GM21360 (cell line): ENCODE results near the gene GLTP.

Experiments
- ATAC-seq: cut with Tn5 transposase; IDR thresholded peaks from one replicate; pipeline ENCODE4 v1.9.1; 2021; ENCODE audit warnings: mild to moderate bottlenecking, moderate library complexity; ENCODE audit not compliant: unreplicated experiment

Gene GLTP

DNA sequence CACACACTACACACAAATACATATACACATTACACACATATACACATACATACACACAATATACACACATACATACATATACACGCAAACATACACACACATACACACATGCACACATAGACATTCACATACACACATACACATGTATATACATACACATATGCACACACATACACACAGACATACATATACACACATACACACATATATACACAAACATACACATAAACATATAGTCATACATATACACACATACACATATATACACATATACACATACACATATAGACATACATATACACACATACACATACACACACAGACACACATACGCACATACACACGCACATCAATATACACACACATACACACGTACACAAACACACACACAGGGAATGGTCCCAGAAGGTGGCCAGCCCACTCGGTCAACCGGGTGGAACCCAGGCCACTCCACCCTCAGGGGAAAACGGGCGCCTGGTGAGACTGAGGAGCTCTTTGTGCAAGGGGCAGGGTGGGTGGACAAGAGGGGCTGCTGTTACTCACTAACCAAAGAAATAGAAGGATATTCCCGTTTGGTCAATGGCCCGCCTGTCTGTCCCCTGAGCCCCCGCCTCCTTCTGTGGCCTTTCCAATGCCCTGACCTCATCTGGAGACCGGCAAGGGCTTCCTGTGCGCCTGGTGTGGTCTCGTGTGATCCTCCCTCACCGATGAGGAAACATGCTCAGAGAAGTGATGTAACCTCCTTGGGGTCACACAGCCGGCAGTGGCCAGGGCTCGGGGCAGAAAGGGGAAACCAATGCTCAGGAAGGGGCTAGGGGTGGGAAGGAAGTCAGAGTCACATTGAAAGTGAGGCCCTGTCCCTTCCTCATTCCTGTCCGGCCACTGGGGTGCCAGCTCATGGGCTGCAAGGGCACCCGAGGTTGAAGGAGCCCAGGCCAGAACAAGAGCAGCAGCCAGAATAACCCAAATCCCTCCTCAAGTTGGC lies 52.5 kb downstream of the GLTP start:
- no peak for ATAC-seq

- no peak for ATAC-seq
Measured at GRCh38 chr12:109827080-109827479, 53.3 kb downstream of the GLTP start.

GRCh38 chr12:109824731-109825130 lies 55.6 kb downstream of the GLTP start:
- no peak for ATAC-seq

DNA sequence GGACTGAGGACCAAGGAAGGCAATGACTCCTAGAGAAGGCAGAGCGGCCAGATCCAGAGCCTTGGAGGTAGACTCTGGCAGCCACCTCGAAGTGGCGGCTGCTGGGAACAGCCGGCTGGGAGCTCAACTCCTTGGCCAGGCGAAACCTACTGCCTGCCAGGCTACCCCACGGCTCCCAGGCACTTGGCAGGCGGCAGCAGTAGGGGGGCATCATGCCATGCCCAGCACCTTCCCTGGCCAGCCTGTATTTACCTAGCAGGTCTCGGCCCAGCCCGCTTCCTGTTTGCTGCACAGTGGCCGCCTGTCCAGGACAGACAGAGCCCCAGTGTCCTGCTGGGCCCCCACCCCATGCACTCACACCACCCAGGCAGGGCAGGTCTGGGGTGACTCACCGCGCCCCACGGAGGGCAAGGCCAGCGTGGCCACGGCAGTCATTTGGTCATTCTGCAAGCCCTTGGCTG lies 57.4 kb downstream of the GLTP start:
- no peak for ATAC-seq

DNA sequence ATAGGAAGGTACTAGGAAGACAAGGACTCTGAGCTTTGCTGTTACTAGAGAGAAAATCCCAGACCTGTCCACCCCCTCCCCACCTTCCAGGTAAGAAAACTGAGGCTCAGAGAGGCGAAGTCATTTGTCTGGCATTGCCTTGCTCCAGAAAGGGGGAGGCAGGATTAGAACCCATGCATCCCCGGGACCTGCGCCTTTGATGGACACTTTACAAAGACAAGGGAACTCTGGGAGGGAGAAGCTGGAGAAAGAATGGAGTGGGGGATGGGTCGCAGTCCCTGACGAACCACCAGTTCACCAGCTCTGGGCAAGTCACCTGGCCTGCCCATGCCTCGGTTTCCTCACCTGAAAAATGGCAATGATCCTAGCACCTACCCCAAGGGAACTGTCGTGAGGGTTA lies 57.9 kb downstream of the GLTP start:
- no peak for ATAC-seq

DNA sequence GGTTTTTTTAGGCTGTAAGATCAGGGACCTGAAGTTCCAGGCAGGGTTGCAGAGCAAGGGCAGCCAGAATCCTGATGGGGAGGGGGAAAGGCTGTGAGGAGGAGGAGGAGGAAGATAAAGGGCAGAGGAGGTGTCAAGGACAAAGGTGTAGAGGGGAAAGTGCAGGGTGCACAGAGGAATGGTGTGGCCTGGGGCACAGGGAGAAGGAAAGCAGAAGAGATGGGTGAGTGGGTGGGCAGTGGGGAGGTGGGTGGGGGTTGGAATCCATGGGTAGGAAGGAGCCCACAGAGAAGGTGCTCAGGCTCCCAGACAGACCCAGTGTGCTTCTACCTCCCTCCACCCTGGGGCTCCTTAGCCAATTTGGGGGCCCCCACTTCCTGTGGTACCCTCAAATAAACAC lies 58.4 kb downstream of the GLTP start:
- no peak for ATAC-seq

- no peak for ATAC-seq
Measured at GRCh38 chr12:109820816-109821381, 59.4 kb downstream of the GLTP start.

DNA sequence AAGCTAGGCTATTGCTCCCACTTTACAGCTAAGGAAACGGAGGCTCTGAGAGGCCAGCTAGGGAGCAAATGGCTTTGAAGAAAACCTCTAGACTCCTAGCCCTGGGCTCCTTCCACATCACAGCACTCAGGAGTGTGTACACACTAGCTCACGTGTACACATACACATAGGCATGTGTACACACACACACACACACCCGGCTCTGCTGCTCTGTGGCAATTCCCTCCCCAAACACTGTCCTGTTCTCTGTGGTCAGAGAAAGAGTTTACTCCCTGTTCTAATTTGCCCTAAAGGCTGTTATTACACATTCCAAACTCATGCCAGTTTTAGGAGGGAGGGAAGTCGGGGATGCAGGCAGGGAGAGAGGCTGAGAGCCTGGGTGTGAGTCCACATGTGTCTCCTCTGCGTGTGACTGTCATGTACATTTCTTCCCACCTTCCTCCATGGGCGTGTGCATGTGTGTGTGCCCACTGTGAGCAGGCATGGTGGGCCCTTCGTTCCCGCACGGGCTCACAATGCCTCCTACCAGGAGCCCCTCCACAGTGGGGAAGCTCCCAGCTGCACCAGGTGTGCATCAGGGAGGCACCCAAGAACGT lies 61.3 kb downstream of the GLTP start:
- no peak for ATAC-seq

GRCh38 chr12:109818253-109818652 lies 62.1 kb downstream of the GLTP start:
- no peak for ATAC-seq

DNA sequence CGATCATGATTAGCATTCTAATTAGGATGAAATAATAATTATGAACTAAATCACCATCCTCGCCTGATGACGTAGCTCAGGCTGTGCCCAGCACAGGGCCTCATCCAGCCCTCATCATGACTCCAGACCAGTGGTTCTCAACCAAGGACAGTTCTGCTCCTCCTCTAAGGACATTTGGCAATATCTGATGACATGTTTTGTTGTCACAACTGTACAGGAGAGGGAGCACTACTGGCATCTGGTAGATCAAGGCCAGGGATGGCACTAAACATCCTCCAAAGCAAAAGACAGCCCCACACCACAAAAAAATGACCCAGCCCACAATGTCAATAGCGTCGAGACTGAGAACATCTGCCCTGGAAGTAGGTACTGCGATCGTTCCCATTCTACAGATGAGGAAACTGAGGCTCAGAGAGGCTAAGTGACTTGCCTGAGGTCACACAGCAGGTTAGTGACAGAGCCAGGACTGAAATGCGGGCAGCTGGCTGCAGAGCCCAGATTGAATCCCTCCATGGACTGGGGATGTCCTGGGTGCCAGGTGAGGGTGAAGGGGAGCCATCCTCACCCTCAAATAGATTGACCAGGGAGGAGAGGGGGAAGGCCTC lies 62.6 kb downstream of the GLTP start:
- no peak for ATAC-seq

DNA sequence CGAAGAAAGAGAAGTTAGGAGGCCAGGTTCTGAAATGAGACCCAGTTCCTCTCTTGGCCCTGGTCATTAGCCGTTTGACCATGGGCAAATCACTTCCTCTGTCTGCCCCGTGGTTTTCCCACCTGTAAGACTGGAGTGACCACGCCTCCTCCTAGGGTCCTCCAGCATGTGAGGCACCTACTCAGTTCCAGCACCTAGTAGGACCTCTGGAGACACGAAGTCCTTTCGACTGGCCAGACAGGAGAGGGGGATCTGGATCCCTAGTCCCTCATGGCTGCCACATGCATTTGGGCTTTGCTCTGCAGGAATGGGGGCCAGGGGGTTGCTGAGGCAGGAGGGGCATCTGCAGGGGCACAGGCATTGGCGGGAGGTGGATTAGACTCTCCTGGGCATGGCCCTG lies 63.5 kb downstream of the GLTP start:
- no peak for ATAC-seq

DNA sequence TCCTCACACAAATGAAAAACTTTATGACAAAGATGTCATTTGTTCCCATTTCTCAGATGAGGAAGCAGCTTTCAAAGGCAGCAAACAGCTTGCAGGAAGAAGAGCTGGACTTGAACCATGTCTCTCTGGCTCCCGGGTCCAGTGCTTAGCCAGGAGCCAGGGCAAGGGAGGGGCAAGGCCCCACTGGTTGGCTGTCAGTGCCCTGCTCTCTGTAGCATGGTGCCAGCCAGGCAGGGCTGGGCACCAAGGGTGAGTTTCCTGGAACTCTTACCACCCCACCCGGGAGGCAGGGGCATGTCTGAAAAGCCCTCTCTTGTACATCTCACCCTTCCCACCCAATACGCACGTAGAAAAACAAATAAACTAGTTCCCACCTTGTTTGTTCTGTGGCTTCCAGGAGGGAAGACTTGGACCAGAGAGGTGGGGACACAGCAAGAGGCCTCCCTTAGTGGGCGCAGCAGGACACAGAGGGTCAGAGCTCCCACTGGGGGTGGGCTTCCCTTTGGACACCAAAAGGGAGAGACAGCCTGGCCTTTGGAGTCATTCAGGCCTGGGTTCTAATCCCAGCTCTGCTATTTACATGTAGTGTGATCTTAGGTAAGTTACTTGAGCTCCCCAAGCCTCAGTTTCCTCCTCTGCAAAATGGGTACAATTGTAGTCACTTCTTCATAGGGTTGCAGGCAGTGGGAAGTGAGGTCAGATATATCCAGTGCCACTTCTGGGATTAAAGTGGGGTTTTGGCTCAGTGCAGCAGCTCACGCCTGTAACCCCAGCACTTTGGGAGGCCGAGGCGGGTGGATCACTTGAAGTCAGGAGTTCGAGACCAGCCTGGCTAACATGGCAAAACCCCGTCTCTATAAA lies 64.4 kb downstream of the GLTP start:
- ATAC-seq = no peak

GRCh38 chr12:109815225-109815624 lies 65.1 kb downstream of the GLTP start:
- ATAC-seq = no peak

DNA sequence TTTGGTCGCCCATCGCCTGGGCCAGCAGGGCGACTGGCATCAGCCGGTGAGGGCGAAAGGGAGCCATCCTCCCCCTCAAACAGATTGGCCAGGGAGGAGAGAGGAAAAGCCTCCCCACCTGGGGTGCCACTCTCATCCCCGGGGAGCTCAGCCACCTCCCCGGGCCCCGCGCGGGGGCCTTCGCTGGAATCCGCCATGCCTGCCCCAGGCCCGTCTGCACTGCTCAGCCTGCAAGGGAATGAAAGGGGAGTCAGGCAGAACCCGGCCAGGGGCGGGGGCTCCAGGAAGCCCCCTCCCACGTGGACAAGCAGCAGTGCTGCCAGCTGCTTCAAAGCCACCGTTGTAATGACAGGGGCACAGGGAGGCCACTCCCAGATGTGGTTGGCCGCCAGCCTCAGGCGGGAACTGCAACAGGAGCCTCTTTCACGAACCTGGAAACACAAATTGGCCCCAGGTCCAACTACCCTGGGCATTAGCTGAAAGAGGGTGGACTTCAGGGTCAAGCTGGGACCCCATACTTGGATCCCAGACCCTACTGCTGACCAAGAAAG lies 65.7 kb downstream of the GLTP start:
- no peak for ATAC-seq

- no peak for ATAC-seq
Measured at GRCh38 chr12:109813810-109814416, 66.4 kb downstream of the GLTP start.

DNA sequence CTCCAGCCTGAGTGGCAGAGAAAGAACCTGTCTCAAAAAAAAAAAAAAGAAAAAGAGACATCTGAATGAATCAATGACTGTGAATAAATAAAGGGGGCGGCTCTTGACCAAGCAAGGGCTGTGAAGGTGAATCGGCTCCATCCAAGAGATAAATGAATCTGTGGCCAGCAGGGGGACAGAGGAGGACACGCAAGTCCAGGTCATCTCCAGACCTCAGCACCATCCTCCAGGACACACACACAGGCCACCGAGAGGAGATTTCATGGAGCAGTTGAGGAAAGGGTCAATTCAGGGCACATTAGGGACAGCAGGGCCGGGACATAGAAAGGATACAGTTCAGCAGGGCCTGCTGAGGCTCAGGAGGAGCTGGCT lies 68.7 kb downstream of the GLTP start:
- ATAC-seq = no peak

GRCh38 chr12:109810954-109811623 lies 69.3 kb downstream of the GLTP start:
- ATAC-seq = no peak

GRCh38 chr12:109808876-109809646 lies 71.3 kb downstream of the GLTP start:
- no peak for ATAC-seq
